GM19025 (cell line): ENCODE data around the gene ATG9B.
"Not testable (repeated sequence)": the region's sequence is repeated elsewhere in the genome, so short reads cannot be mapped to it uniquely, and the experiment has no call there.

Source experiments
- ATAC-seq: cut with Tn5 transposase; IDR thresholded peaks from one replicate; pipeline ENCODE4 v1.9.1; 2021; ENCODE audit warnings: mild to moderate bottlenecking, low read depth, moderate library complexity; ENCODE audit not compliant: unreplicated experiment

ATG9B gene

GRCh38 chr7:151059367-151060112 is 35.2 kb upstream of the ATG9B start, which contains the start of gene SLC4A2:
TSS of gene SLC4A2 (plus strand) at chr7:151059589. CDS start at chr7:151061988, 2,399 bp downstream.
- ATAC-seq: peak; percentile 27

GRCh38 chr7:151058781-151059366 is 34.6 kb upstream of the ATG9B start:
- no peak for ATAC-seq

GRCh38 chr7:151057989-151058780 is 33.9 kb upstream of the ATG9B start:
- ATAC-seq: peak; percentile 88

GRCh38 chr7:151057506-151057988 is 33.3 kb upstream of the ATG9B start, which contains the start of gene CDK5:
TSS of gene CDK5 (minus strand) at chr7:151057897. CDS start at chr7:151057848, 49 bp downstream.
- peak; percentile 12 for ATAC-seq

- ATAC-seq: no peak
These were observed 32.6 kb upstream of the ATG9B start for GRCh38 chr7:151056666-151057505.

- ATAC-seq: no peak
These were observed 32.0 kb upstream of the ATG9B start for GRCh38 chr7:151056283-151056665.

- no peak for ATAC-seq
These were observed 29.5 kb upstream of the ATG9B start for GRCh38 chr7:151053751-151054150.

- ATAC-seq: no peak
These were observed 28.8 kb upstream of the ATG9B start for GRCh38 chr7:151053096-151053495.

- ATAC-seq: no peak
These were observed 26.8 kb upstream of the ATG9B start for GRCh38 chr7:151051108-151051507.

- ATAC-seq: no peak
These were observed 24.7 kb upstream of the ATG9B start for GRCh38 chr7:151048911-151049463.

- ATAC-seq: no peak
These were observed 23.9 kb upstream of the ATG9B start, which contains the start of gene ASIC3 for GRCh38 chr7:151047976-151048815. TSS of gene ASIC3 (plus strand) at chr7:151048531. CDS start at chr7:151048886, 355 bp downstream.

- no peak for ATAC-seq
These were observed 22.6 kb upstream of the ATG9B start for GRCh38 chr7:151046603-151047573.

- no peak for ATAC-seq
These were observed 21.7 kb upstream of the ATG9B start for GRCh38 chr7:151045967-151046366.

- ATAC-seq: no peak
These were observed 21.0 kb upstream of the ATG9B start for GRCh38 chr7:151045262-151045661.

GRCh38 chr7:151043959-151044358 is 19.7 kb upstream of the ATG9B start:
- no peak for ATAC-seq

GRCh38 chr7:151043449-151043848 is 19.2 kb upstream of the ATG9B start:
- ATAC-seq: not testable (repeated sequence)

- ATAC-seq: no peak
These were observed 16.5 kb upstream of the ATG9B start for GRCh38 chr7:151040616-151041375.
